Keratinocyte (primary cell): ENCODE measurements around the gene PPT2. TPM values are rescaled to one million over a fixed set of nuclear protein-coding genes. Genes with fewer than 3 reads are reported as not detected.

Source experiments
- DNase-seq: peaks from one replicate; pipeline ENCODE4 v3.0.0-alpha.2; 2011; ENCODE audit warnings: low read depth, missing footprints, low spot score
- FAIRE-seq: peaks from 2 replicates; lab custom pipeline; 2011; peaks lifted over from hg19 to GRCh38; lab: Jason Lieb, UNC
- H2AFZ ChIP-seq: 2 replicates; pipeline ENCODE4 v1.6.0; 2012; ENCODE audit warnings: low read length, control low read depth, inconsistent platforms; ENCODE audit not compliant: control insufficient read depth
- H3K27ac ChIP-seq: 2 replicates; pipeline ENCODE4 v1.5.1; 2011; ENCODE audit warnings: low read length; ENCODE audit not compliant: control insufficient read depth, insufficient read depth
- H3K27me3 ChIP-seq: 3 replicates; pipeline ENCODE4 v1.6.0; 2011; ENCODE audit warnings: low read length; ENCODE audit not compliant: control insufficient read depth, insufficient read depth; ENCODE audit errors: extremely low read depth
- H3K36me3 ChIP-seq, 2 experiments: 2 replicates in 1 of 2; 3 replicates in 1 of 2; pipeline ENCODE4 v1.5.1; 2011; ENCODE audit warnings: low read length in 2 of 2, mild to moderate bottlenecking in 1 of 2; ENCODE audit not compliant: control insufficient read depth in 2 of 2, insufficient read depth in 2 of 2; ENCODE audit errors: extremely low read depth in 1 of 2
- H3K4me1 ChIP-seq: 3 replicates; pipeline ENCODE4 v1.5.1; 2011; ENCODE audit warnings: low read length; ENCODE audit not compliant: control insufficient read depth, insufficient read depth; ENCODE audit errors: extremely low read depth
- H3K4me2 ChIP-seq: 3 replicates; pipeline ENCODE4 v1.6.0; 2011; ENCODE audit warnings: low read depth, low read length; ENCODE audit not compliant: control insufficient read depth, insufficient read depth; ENCODE audit errors: extremely low read depth
- H3K4me3 ChIP-seq, 3 experiments: fragments of 200-600 bp in 1 of 3; sonication (generic) in 1 of 3; 2 replicates in 2 of 3; 3 replicates in 1 of 3; pipeline ENCODE4 v1.5.1; 2011 to 2016; ENCODE audit warnings: low read length in 3 of 3, mild to moderate bottlenecking in 3 of 3, control low read depth in 2 of 3, inconsistent platforms in 1 of 3, low read depth in 1 of 3, mixed read lengths in 1 of 3, mixed run types in 1 of 3, moderate library complexity in 1 of 3; ENCODE audit not compliant: control insufficient read depth in 2 of 3, insufficient read depth in 2 of 3; ENCODE audit errors: extremely low read depth in 1 of 3
- H3K79me2 ChIP-seq: 2 replicates; pipeline ENCODE4 v1.6.0; 2012; ENCODE audit warnings: low read length; ENCODE audit not compliant: control insufficient read depth, insufficient read depth
- H3K9ac ChIP-seq: 3 replicates; pipeline ENCODE4 v1.6.0; 2011; ENCODE audit warnings: low read length; ENCODE audit not compliant: control insufficient read depth, insufficient read depth; ENCODE audit errors: extremely low read depth
- H3K9me1 ChIP-seq: 3 replicates; pipeline ENCODE4 v1.6.0; 2011; ENCODE audit warnings: low read length; ENCODE audit not compliant: control insufficient read depth, insufficient read depth; ENCODE audit errors: extremely low read depth
- H3K9me3 ChIP-seq: 2 replicates; pipeline ENCODE4 v1.5.1; 2012; ENCODE audit warnings: low read depth, low read length; ENCODE audit not compliant: control insufficient read depth
- H4K20me1 ChIP-seq: 3 replicates; pipeline ENCODE4 v1.6.0; 2011; ENCODE audit warnings: low read length; ENCODE audit not compliant: control insufficient read depth, insufficient read depth; ENCODE audit errors: extremely low read depth
- EZH2 ChIP-seq: IDR thresholded peaks from one replicate; pipeline ENCODE4 v1.6.1; 2012; ENCODE audit warnings: inconsistent platforms, mild to moderate bottlenecking, low read length, moderate library complexity
- dilution Hi-C: fragments of 300-500 bp; cut with MboI; formaldehyde crosslinking; loops from one replicate; pipeline ENCODE4 v1.7.0; 2020; ENCODE audit warnings: low sequenced_read_pairs; ENCODE audit not compliant: extremely low pct_ligation_motif_present
- polyA plus RNA-seq, 5 experiments: library from polyadenylated mRNA; depleted of rRNA in 3 of 5; stranded (reverse) in 3 of 5; stranded (forward) in 1 of 5; unstranded in 1 of 5; fragments of >200 nt; gene quantifications; 1 replicate in 1 of 5; 2 replicates in 3 of 5; 3 replicates in 1 of 5; pipeline versions ENCODE4 v1.2.1 to v1.2.3, GENCODE V29; 2011 to 2012; ENCODE audit warnings: missing spikeins in 2 of 5, low read depth in 1 of 5, low replicate concordance in 1 of 5
- TF ChIP-seq, protein P1 (sequence below), 3 experiments: IDR thresholded peaks in 1 of 3; conservative IDR thresholded peaks in 1 of 3; optimal IDR thresholded peaks in 1 of 3; 2 replicates in 2 of 3; 3 replicates in 1 of 3; pipeline versions ENCODE3 to v1.5.1; 2011; ENCODE audit warnings: low read length in 3 of 3, mild to moderate bottlenecking in 3 of 3, moderate library complexity in 2 of 3, control low read depth in 1 of 3, inconsistent platforms in 1 of 3; ENCODE audit not compliant: insufficient read depth in 2 of 3; ENCODE audit errors: extremely low read depth in 1 of 3

The PPT2 gene
- polyA plus RNA-seq, 1 donor (not counting 4 experiments of a cell fraction or from before 2014, with no cell fraction given): 15.0 TPM

DNA sequence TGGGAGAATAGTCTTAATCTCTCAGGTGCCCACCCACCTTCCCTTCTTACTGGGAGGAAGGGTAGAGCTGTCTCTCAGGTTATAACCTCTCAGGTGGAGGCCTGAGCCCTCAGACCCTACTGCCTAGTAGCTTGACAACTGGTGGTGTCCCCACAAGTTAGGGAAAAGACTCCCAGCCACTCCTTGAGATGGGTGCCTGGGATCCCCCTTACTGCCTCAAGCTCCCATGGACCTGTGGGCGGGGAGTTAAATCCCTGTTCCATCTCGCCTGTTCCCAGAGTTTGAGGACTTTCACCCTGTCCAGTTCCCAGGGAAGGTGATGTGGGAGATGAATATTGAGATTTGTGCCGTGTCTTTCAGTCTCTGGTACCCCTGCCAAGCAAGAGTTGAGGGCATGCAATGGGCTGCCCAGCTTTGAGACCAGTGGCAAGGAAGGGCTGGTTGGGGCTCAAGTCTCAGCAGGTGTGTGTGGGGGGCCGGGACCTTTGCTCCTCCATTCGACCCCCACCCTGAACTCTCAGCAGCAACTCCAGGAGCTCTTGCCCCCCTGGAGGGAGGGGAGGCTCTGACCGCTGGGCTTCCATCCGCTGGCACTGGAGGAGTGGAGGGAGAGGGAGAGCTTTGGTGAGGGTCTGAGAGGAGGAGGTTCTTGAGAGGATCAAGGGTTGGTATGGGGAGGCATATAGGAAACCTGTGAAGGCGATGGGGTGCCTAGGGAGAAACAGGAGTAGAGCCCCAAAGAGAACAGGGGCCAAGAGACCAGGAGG, 37.2 kb downstream of the PPT2 start:
- Histone ChIP-seq H3K27ac (peak overlapping the region; percentile 84), H3K79me2 (peaks cover 12% of the 10 kb centered on the region), H3K36me3 (peaks cover 8 to 12% of the 10 kb centered on the region in 2 experiments), H3K4me1 (peaks cover 27% of the 10 kb centered on the region), H3K4me2 (peak overlapping the region; percentile 13), H3K27me3 (no peaks in the 10 kb centered on the region), H4K20me1 (no peaks in the 10 kb centered on the region), H3K9ac (no peak overlapping the region), H3K9me1 (no peaks in the 10 kb centered on the region), H2AFZ (no peak overlapping the region), H3K4me3 (no peak overlapping the region), H3K9me3 (no peaks in the 10 kb centered on the region)
- FAIRE-seq (no peak), DNase-seq (no peak)
- no peak for TF ChIP-seq EZH2
- TF ChIP-seq, protein P1, sequence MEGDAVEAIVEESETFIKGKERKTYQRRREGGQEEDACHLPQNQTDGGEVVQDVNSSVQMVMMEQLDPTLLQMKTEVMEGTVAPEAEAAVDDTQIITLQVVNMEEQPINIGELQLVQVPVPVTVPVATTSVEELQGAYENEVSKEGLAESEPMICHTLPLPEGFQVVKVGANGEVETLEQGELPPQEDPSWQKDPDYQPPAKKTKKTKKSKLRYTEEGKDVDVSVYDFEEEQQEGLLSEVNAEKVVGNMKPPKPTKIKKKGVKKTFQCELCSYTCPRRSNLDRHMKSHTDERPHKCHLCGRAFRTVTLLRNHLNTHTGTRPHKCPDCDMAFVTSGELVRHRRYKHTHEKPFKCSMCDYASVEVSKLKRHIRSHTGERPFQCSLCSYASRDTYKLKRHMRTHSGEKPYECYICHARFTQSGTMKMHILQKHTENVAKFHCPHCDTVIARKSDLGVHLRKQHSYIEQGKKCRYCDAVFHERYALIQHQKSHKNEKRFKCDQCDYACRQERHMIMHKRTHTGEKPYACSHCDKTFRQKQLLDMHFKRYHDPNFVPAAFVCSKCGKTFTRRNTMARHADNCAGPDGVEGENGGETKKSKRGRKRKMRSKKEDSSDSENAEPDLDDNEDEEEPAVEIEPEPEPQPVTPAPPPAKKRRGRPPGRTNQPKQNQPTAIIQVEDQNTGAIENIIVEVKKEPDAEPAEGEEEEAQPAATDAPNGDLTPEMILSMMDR (optimal IDR thresholded peaks at IDR 0.05 in 1 of 3, IDR thresholded peaks at IDR 0.05 in 1 of 3, conservative IDR thresholded peaks at IDR 0.05 in 1 of 3; ENCODE audit: extremely low read depth in 1 of 3, insufficient read depth in 2 of 3, low read length in 3 of 3): no peak
- dilution Hi-C loops: no loop called here

DNA sequence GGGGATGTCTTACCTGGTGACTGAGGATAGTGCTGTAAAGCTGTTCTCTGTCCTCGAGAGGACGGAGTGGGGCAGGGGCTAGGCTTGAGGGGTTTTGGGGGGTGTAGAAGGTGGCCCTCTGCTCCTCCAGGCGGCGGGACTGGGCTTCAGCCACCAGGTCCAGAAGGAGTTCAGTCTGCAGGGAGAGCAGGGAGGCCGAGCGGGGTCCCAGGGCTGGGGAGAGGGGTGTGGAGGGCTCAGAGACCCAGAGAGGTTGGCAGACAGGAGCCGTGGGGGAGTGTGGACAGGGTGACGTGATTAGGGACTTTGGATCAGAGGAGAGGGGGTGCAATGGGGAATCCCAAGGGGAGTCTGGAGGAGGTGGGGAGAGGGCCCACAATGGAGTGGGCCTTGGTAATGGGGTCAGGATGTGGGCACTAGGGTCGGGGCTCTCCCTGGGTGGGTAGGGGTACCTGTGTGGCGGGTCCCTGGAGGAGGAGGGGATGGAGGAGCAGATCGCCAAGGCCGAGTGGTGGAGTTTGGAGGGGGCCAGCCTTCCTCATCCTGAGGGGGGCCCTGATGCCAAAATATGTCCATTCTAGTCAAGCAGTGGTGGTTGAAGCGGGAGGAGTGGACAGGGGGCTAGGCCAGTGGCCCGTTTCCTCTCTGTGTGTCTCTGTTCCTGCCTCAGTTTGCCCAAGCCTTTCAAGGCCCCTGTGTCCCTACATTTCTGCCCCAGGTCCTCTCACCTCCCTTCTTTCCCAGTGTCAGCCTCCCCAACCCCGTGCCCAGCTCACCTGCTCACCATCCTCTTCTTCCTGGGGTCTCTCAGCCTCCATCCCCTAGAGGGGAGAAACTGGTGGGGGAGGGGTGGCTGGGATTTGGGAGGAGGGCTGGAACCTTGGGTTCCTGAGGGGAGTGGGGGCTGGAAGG, 38.0 kb downstream of the PPT2 start:
- H3K36me3 ChIP-seq: peaks cover 5 to 6% of the 10 kb centered on the region in 2 experiments
- TF ChIP-seq, protein P1 (optimal IDR thresholded peaks at IDR 0.05 in 1 of 3, IDR thresholded peaks at IDR 0.05 in 1 of 3, conservative IDR thresholded peaks at IDR 0.05 in 1 of 3; ENCODE audit: extremely low read depth in 1 of 3, insufficient read depth in 2 of 3, low read length in 3 of 3): no peak
- TF ChIP-seq EZH2: no peak
- no peak for DNase-seq
- dilution Hi-C loops: no loop called here
- no peak overlapping the region for H3K4me3 ChIP-seq
- no peaks in the 10 kb centered on the region for H3K27me3 ChIP-seq
- peaks cover 12% of the 10 kb centered on the region for H3K79me2 ChIP-seq
- peak overlapping the region; percentile 58 for H3K4me2 ChIP-seq
- peaks cover 33% of the 10 kb centered on the region for H3K4me1 ChIP-seq
- H4K20me1 ChIP-seq: no peaks in the 10 kb centered on the region
- H3K9me1 ChIP-seq: no peaks in the 10 kb centered on the region
- no peak overlapping the region for H3K9ac ChIP-seq
- H3K27ac ChIP-seq: peak overlapping the region; percentile 40
- H2AFZ ChIP-seq: peak overlapping the region; percentile 19
- H3K9me3 ChIP-seq: no peaks in the 10 kb centered on the region
- FAIRE-seq: no peak
